WTC11 (cell line): ENCODE results near the gene NOP9. TPM values are rescaled to one million over a fixed set of nuclear protein-coding genes. Genes with fewer than 3 reads are reported as not detected.

Experiments
- ATAC-seq: fragments of 200-7000 bp; cut with Tn5 transposase; 2 replicates; pipeline ENCODE4 v1.10.0; 2021; ENCODE audit warnings: mild to moderate bottlenecking, moderate library complexity
- CTCF ChIA-PET: fragments of 300-600 bp; sonication (Branson Sonifier 250); formaldehyde crosslinking; loops from one replicate; lab custom pipeline; 2021; ENCODE audit warnings: antibody characterized with exemption; lab: Charles Lee
- POLR2A ChIA-PET: fragments of 350-600 bp; sonication (Branson Sonifier 250); formaldehyde crosslinking; loops from one replicate; lab custom pipeline; 2021; ENCODE audit warnings: antibody characterized with exemption; lab: Charles Lee
- DNase-seq: peaks from one replicate; pipeline ENCODE4 v3.0.0; 2021; ENCODE audit warnings: low spot score
- H3K27ac Mint-ChIP-seq: 2 replicates; pipeline ENCODE4 v1.8.0; 2021; ENCODE audit warnings: mixed read lengths
- H3K27me3 Mint-ChIP-seq: 2 replicates; pipeline ENCODE4 v1.8.0; 2021; ENCODE audit warnings: low read depth, mild to moderate bottlenecking, moderate library complexity, mixed read lengths
- H3K36me3 Mint-ChIP-seq: 2 replicates; pipeline ENCODE4 v1.8.0; 2021; ENCODE audit warnings: mixed read lengths
- H3K4me1 Mint-ChIP-seq: 2 replicates; pipeline ENCODE4 v1.8.0; 2022; ENCODE audit warnings: mixed read lengths
- H3K4me3 Mint-ChIP-seq: 2 replicates; pipeline ENCODE4 v1.8.0; 2021; ENCODE audit warnings: mild to moderate bottlenecking, moderate library complexity, mixed read lengths
- H3K9me3 Mint-ChIP-seq: 2 replicates; pipeline ENCODE4 v1.8.0; 2021; ENCODE audit warnings: mixed read lengths
- AFF4 ChIP-seq: sonication (generic); formaldehyde crosslinking; IDR thresholded peaks from 2 replicates; pipeline ENCODE4 v1.8.1; 2023; ENCODE audit warnings: mild to moderate bottlenecking, missing genetic modification reagents, borderline replicate concordance
- ATF6 ChIP-seq: sonication (generic); formaldehyde crosslinking; IDR thresholded peaks from 2 replicates; pipeline ENCODE4 v1.8.1; 2023; ENCODE audit warnings: mild to moderate bottlenecking, missing genetic modification reagents
- GABPB1 ChIP-seq: sonication (generic); formaldehyde crosslinking; IDR thresholded peaks from 2 replicates; pipeline ENCODE4 v1.8.1; 2023; ENCODE audit warnings: mild to moderate bottlenecking, missing genetic modification reagents
- GRHL2 ChIP-seq: fragments of 250-450 bp; sonication (Bioruptor Pico); IDR thresholded peaks from 2 replicates; pipeline ENCODE4 v1.8.0; 2022; ENCODE audit warnings: mild to moderate bottlenecking, moderate library complexity; ENCODE audit not compliant: insufficient replicate concordance, severe bottlenecking
- IRF2 ChIP-seq: sonication (generic); formaldehyde crosslinking; IDR thresholded peaks from 2 replicates; pipeline ENCODE4 v1.8.0; 2022; ENCODE audit warnings: low read depth, missing genetic modification reagents, borderline replicate concordance
- KAT7 ChIP-seq: sonication (generic); formaldehyde crosslinking; IDR thresholded peaks from 2 replicates; pipeline ENCODE4 v1.8.1; 2023; ENCODE audit warnings: missing genetic modification reagents, mild to moderate bottlenecking, borderline replicate concordance
- OVOL2 ChIP-seq: fragments of 250-450 bp; sonication (Bioruptor Pico); IDR thresholded peaks from 2 replicates; pipeline ENCODE4 v1.9.0; 2021; ENCODE audit warnings: mild to moderate bottlenecking, borderline replicate concordance
- USF2 ChIP-seq: sonication (generic); formaldehyde crosslinking; IDR thresholded peaks from 2 replicates; pipeline ENCODE4 v1.8.1; 2023; ENCODE audit warnings: mild to moderate bottlenecking, missing genetic modification reagents, moderate library complexity
- ZNF317 ChIP-seq: sonication (generic); formaldehyde crosslinking; IDR thresholded peaks from 2 replicates; pipeline ENCODE4 v1.8.1; 2023; ENCODE audit warnings: low read depth, mild to moderate bottlenecking, moderate library complexity, missing genetic modification reagents, borderline replicate concordance
- ZNF532 ChIP-seq: fragments of 250-450 bp; sonication (Bioruptor Pico); IDR thresholded peaks from 2 replicates; pipeline ENCODE4 v1.9.0; 2021; ENCODE audit warnings: mild to moderate bottlenecking, borderline replicate concordance
- total RNA-seq: library from RNA; stranded (reverse); gene quantifications from 3 replicates; pipeline ENCODE4 v1.2.3, GENCODE V29; 2021
- TF ChIP-seq, protein P1 (sequence below): sonication (generic); formaldehyde crosslinking; IDR thresholded peaks from 2 replicates; pipeline ENCODE4 v1.8.1; 2022; ENCODE audit warnings: mild to moderate bottlenecking, missing genetic modification reagents, moderate library complexity, borderline replicate concordance
- TF ChIP-seq, protein P2 (sequence below): sonication (generic); formaldehyde crosslinking; IDR thresholded peaks from 2 replicates; pipeline ENCODE4 v1.8.1; 2023; ENCODE audit warnings: mild to moderate bottlenecking, moderate library complexity, missing genetic modification reagents
- TF ChIP-seq, protein P3 (sequence below): fragments of 200-600 bp; IDR thresholded peaks from 2 replicates; pipeline ENCODE4 v1.8.0; 2022; ENCODE audit warnings: antibody characterized with exemption

Gene NOP9
- total RNA-seq, 1 experiment from 2014 or later = 44.4 TPM

DNA sequence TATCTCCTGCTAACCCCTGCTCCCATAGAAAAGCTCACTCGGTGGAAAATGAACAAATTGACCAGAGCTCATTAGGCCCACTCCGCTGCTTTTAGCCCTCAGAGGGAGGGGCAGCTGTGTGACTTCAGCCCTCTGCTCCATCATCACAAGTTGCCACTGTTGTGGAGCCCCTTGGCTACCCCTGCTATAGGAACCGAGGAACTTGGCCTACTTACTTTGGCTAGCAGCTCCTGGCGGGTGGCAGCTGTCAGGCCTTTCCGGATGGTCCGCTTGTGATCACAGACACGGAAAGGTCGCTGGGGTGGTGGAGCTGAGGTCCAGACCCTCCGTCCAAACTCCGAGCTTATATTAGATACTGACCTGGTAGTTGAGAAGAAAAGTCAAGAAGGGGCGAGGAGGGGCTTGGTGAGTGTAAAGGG is 7.5 kb downstream of the NOP9 start:
- H3K36me3 Mint-ChIP-seq = peaks cover 47% of the 10 kb centered on the region
- H3K4me1 Mint-ChIP-seq = peaks cover 15% of the 10 kb centered on the region
- H3K27me3 Mint-ChIP-seq = peaks cover 8% of the 10 kb centered on the region
- TF ChIP-seq IRF2 (no peak), USF2 (CRISPR knock-in tag) (no peak), OVOL2 (CRISPR knock-in tag) (no peak), ATF6 (no peak), KAT7 (CRISPR knock-in tag) (no peak), ZNF317 (CRISPR knock-in tag) (no peak), GRHL2 (no peak), ZNF532 (CRISPR knock-in tag) (no peak)
- TF ChIP-seq, protein P1, sequence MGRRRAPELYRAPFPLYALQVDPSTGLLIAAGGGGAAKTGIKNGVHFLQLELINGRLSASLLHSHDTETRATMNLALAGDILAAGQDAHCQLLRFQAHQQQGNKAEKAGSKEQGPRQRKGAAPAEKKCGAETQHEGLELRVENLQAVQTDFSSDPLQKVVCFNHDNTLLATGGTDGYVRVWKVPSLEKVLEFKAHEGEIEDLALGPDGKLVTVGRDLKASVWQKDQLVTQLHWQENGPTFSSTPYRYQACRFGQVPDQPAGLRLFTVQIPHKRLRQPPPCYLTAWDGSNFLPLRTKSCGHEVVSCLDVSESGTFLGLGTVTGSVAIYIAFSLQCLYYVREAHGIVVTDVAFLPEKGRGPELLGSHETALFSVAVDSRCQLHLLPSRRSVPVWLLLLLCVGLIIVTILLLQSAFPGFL (CRISPR knock-in tag) = no peak
- TF ChIP-seq, protein P2, sequence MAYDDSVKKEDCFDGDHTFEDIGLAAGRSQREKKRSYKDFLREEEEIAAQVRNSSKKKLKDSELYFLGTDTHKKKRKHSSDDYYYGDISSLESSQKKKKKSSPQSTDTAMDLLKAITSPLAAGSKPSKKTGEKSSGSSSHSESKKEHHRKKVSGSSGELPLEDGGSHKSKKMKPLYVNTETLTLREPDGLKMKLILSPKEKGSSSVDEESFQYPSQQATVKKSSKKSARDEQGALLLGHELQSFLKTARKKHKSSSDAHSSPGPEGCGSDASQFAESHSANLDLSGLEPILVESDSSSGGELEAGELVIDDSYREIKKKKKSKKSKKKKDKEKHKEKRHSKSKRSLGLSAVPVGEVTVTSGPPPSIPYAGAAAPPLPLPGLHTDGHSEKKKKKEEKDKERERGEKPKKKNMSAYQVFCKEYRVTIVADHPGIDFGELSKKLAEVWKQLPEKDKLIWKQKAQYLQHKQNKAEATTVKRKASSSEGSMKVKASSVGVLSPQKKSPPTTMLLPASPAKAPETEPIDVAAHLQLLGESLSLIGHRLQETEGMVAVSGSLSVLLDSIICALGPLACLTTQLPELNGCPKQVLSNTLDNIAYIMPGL (CRISPR knock-in tag) = no peak
- no peak overlapping the region for H3K4me3 Mint-ChIP-seq
- no peaks in the 10 kb centered on the region for H3K9me3 Mint-ChIP-seq
- CTCF ChIA-PET = interaction anchor here (0.9 to 6.8 kb wide), 20 partner anchors 9 to 135 kb away, joined by 3 to 97 read pairs (median 10); partner anchors contain the start of genes ADCY4, CBLN3, DHRS1 and KHNYN
- DNase-seq = no peak
- POLR2A ChIA-PET = interaction anchor here (0.7 to 1.7 kb wide), 2 partner anchors 65 to 146 kb away, joined by 3 to 8 read pairs; partner anchors contain the start of gene TINF2
- peak overlapping the region; percentile 49; the same call in 1 of the 2 replicates for H3K27ac Mint-ChIP-seq
- ATAC-seq = no peak

DNA sequence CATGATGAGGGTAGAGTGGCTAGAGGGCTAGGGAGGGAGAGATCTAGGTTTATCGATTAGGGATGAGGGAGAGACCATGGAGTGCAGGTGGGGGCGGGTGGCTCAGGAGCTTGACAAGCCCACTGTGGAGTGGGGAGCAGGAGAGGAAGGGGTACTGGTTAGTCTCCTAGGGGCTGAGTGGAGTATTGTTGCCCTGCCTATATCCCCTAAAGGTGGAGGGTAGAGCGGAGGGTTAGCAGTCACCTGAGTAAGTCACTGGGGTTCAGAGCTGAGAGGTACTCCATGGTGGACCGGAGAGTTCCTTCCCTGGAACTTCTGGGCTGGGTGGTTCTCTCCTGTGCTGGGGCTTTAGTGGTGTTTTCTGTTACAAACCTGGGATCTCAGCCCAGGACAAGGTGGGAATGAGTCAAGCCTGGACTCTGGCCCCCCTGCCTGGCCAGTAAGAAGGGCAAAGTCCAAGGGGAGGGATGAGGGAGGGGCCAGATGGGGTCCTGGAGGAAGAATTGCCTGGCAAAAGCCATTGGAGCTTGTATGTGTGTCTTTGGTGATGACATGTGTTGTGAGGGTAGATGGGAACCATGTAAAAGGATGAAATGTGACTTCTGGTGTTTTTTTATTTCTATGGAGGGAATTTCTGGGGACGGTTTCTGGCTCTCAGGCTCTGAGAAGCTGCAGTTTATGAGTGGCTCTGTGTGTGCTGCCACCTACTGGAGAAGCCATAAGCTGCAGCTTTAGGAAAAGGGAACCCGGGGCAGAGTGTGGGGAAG is 8.1 kb downstream of the NOP9 start, which contains the start of gene CIDEB:
Gene CIDEB, minus strand, starts transcription at position 403 of the 767 bp plus-strand sequence. Its CDS starts 119 bp downstream, at position 284.
- peak; percentile 56 for ATAC-seq
- TF ChIP-seq AFF4 (CRISPR knock-in tag) = no peak
- peak; percentile 84; the same call in 1 of the 2 replicates for TF ChIP-seq GABPB1 (CRISPR knock-in tag)
- TF ChIP-seq, protein P3, sequence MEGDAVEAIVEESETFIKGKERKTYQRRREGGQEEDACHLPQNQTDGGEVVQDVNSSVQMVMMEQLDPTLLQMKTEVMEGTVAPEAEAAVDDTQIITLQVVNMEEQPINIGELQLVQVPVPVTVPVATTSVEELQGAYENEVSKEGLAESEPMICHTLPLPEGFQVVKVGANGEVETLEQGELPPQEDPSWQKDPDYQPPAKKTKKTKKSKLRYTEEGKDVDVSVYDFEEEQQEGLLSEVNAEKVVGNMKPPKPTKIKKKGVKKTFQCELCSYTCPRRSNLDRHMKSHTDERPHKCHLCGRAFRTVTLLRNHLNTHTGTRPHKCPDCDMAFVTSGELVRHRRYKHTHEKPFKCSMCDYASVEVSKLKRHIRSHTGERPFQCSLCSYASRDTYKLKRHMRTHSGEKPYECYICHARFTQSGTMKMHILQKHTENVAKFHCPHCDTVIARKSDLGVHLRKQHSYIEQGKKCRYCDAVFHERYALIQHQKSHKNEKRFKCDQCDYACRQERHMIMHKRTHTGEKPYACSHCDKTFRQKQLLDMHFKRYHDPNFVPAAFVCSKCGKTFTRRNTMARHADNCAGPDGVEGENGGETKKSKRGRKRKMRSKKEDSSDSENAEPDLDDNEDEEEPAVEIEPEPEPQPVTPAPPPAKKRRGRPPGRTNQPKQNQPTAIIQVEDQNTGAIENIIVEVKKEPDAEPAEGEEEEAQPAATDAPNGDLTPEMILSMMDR = peak; percentile 84
- TF ChIP-seq, all 79 proteins: peak for 2
- peak; percentile 77 for DNase-seq
- CTCF ChIA-PET = interaction anchor here (0.7 to 6.8 kb wide), 60 partner anchors 9 to 249 kb away, joined by 3 to 97 read pairs (median 4); partner anchors contain the start of genes ADCY4, CBLN3, CHMP4A and DCAF11
- Mint-ChIP-seq H3K4me1 (peaks cover 15% of the 10 kb centered on the region), H3K36me3 (peaks cover 41% of the 10 kb centered on the region), H3K27ac (peak within 1 kb of the TSS; percentile 49), H3K27me3 (peaks cover 14% of the 10 kb centered on the region), H3K9me3 (no peaks in the 10 kb centered on the region), H3K4me3 (no peak within 1 kb of the TSS)
- POLR2A ChIA-PET = interaction anchor here (0.5 to 1.7 kb wide), 4 partner anchors 8 to 146 kb away, joined by 3 to 8 read pairs (median 6); partner anchors contain the start of genes DHRS1, NOP9 and TINF2
